H1 (cell line): ENCODE data around the gene EXT2. TPM values are rescaled to one million over a fixed set of nuclear protein-coding genes. Genes with fewer than 3 reads are reported as not detected.

Experiments
- CTCF ChIA-PET: fragments of 300-600 bp; sonication (Branson Sonifier 250); formaldehyde crosslinking; loops from one replicate; lab custom pipeline; 2021; ENCODE audit not compliant: partially characterized antibody; lab: Charles Lee
- POLR2A ChIA-PET: fragments of 300-600 bp; sonication (Branson Sonifier 250); formaldehyde crosslinking; loops from one replicate; lab custom pipeline; 2021; ENCODE audit warnings: inconsistent platforms; ENCODE audit not compliant: partially characterized antibody; lab: Charles Lee
- DNase-seq, 2 experiments: peaks; one replicate each; pipeline versions ENCODE4 v3.0.0 to v3.0.0-alpha.2; 2010 to 2022; ENCODE audit warnings: low spot score in 2 of 2, low read depth in 1 of 2, mixed read lengths in 1 of 2
- FAIRE-seq: peaks from 2 replicates; lab custom pipeline; 2011; peaks lifted over from hg19 to GRCh38; lab: Jason Lieb, UNC
- H2AFZ ChIP-seq: 2 replicates; pipeline ENCODE4 v1.8.1; 2012; ENCODE audit warnings: low read length, inconsistent platforms
- H2AK5ac ChIP-seq: 2 replicates; pipeline ENCODE4 v1.6.1; 2013; ENCODE audit warnings: low read depth, low read length
- H2BK120ac ChIP-seq: replicated peaks from 2 replicates; pipeline ENCODE3; 2013; ENCODE audit warnings: low read depth, low read length, inconsistent platforms
- H2BK12ac ChIP-seq: 2 replicates; pipeline ENCODE4 v1.6.1; 2013; ENCODE audit warnings: low read depth, low read length
- H2BK15ac ChIP-seq: 2 replicates; pipeline ENCODE4 v1.6.1; 2013; ENCODE audit warnings: low read length
- H2BK20ac ChIP-seq: 2 replicates; pipeline ENCODE4 v1.6.1; 2013; ENCODE audit warnings: low read length
- H2BK5ac ChIP-seq: 2 replicates; pipeline ENCODE4 v1.6.1; 2013; ENCODE audit warnings: low read depth, low read length
- H3K14ac ChIP-seq: 2 replicates; pipeline ENCODE4 v1.6.1; 2013; ENCODE audit warnings: inconsistent platforms; ENCODE audit not compliant: insufficient read length
- H3K18ac ChIP-seq: 2 replicates; pipeline ENCODE4 v1.6.1; 2013; ENCODE audit warnings: low read length; ENCODE audit errors: extremely low read depth
- H3K23ac ChIP-seq: 2 replicates; pipeline ENCODE4 v1.6.1; 2013; ENCODE audit warnings: inconsistent platforms; ENCODE audit not compliant: insufficient read length
- H3K23me2 ChIP-seq: 2 replicates; pipeline ENCODE4 v1.6.1; 2013; ENCODE audit warnings: low read depth, low read length
- H3K27ac ChIP-seq: 2 replicates; pipeline ENCODE4 v1.6.1; 2011; ENCODE audit warnings: low read depth, low read length, inconsistent platforms
- H3K27me3 ChIP-seq, 4 experiments: replicated peaks in 1 of 4; 1 replicate in 1 of 4; 2 replicates in 3 of 4; pipeline versions ENCODE4 v1.6.1 to v1.8.1; 2011 to 2013; ENCODE audit warnings: low read length in 3 of 4, mild to moderate bottlenecking in 3 of 4, inconsistent platforms in 2 of 4, mixed read lengths in 2 of 4, moderate library complexity in 1 of 4; ENCODE audit not compliant: control insufficient read depth in 3 of 4, insufficient read depth in 3 of 4; ENCODE audit errors: extremely low read depth in 1 of 4
- H3K36me3 ChIP-seq, 4 experiments: 2 replicates each; pipeline versions ENCODE4 v1.6.1 to v1.8.1; 2011 to 2013; ENCODE audit warnings: mild to moderate bottlenecking in 4 of 4, low read length in 3 of 4, moderate library complexity in 2 of 4, control low read depth in 1 of 4, inconsistent platforms in 1 of 4; ENCODE audit not compliant: insufficient read depth in 4 of 4, control insufficient read depth in 2 of 4
- H3K4ac ChIP-seq: replicated peaks from 2 replicates; pipeline ENCODE3; 2013; ENCODE audit warnings: low read length, low read depth, mixed read lengths, inconsistent platforms; ENCODE audit not compliant: insufficient read length
- H3K4me1 ChIP-seq, 4 experiments: replicated peaks in 1 of 4; 1 replicate in 1 of 4; 2 replicates in 3 of 4; pipeline versions ENCODE4 v1.6.1 to v1.8.1; 2011 to 2013; ENCODE audit warnings: low read length in 3 of 4, inconsistent platforms in 2 of 4, mixed read lengths in 1 of 4; ENCODE audit not compliant: insufficient read depth in 4 of 4, control insufficient read depth in 3 of 4
- H3K4me2 ChIP-seq, 2 experiments: 2 replicates each; pipeline versions ENCODE4 v1.6.1 to v1.8.1; 2011 to 2013; ENCODE audit warnings: low read depth in 2 of 2, low read length in 2 of 2, control low read depth in 1 of 2, inconsistent platforms in 1 of 2, mild to moderate bottlenecking in 1 of 2; ENCODE audit not compliant: insufficient read depth in 1 of 2
- H3K4me3 ChIP-seq, 4 experiments: fragments of 200-600, 300-600 bp in 1 of 4; sonication (generic), shearing (Covaris generic), sonication (Bioruptor Twin) in 1 of 4; 2 replicates each; pipeline versions ENCODE4 v1.5.1 to v1.8.1; 2011 to 2016; ENCODE audit warnings: low read length in 4 of 4, low read depth in 3 of 4, control low read depth in 2 of 4, inconsistent platforms in 2 of 4, mild to moderate bottlenecking in 2 of 4, mixed read lengths in 1 of 4, moderate library complexity in 1 of 4; ENCODE audit not compliant: insufficient read depth in 2 of 4; ENCODE audit errors: extremely low read depth in 1 of 4
- H3K56ac ChIP-seq: replicated peaks from 2 replicates; pipeline ENCODE3; 2013; ENCODE audit warnings: low read depth, mild to moderate bottlenecking, mixed read lengths, low read length, inconsistent platforms; ENCODE audit not compliant: insufficient read length
- H3K79me1 ChIP-seq: 2 replicates; pipeline ENCODE4 v1.6.1; 2013; ENCODE audit warnings: low read depth, low read length, control low read depth
- H3K79me2 ChIP-seq, 2 experiments: 2 replicates each; pipeline versions ENCODE4 v1.6.1 to v1.8.1; 2012 to 2013; ENCODE audit warnings: low read length in 2 of 2, mild to moderate bottlenecking in 2 of 2, inconsistent platforms in 1 of 2; ENCODE audit not compliant: insufficient read depth in 2 of 2, control insufficient read depth in 1 of 2
- H3K9ac ChIP-seq, 4 experiments: replicated peaks in 1 of 4; 1 replicate in 1 of 4; 2 replicates in 3 of 4; pipeline versions ENCODE4 v1.6.1 to v1.8.1; 2011 to 2013; ENCODE audit warnings: low read depth in 3 of 4, low read length in 3 of 4, control low read depth in 2 of 4, mild to moderate bottlenecking in 2 of 4, moderate library complexity in 2 of 4, inconsistent platforms in 1 of 4; ENCODE audit errors: extremely low read depth in 1 of 4
- H3K9me3 ChIP-seq, 2 experiments: 2 replicates each; pipeline versions ENCODE4 v1.6.1 to v1.8.1; 2012 to 2013; ENCODE audit warnings: mild to moderate bottlenecking in 2 of 2, moderate library complexity in 2 of 2, control low read depth in 1 of 2, inconsistent platforms in 1 of 2, low read depth in 1 of 2, low read length in 1 of 2, mixed read lengths in 1 of 2; ENCODE audit not compliant: insufficient read depth in 2 of 2
- H4K20me1 ChIP-seq, 2 experiments: replicated peaks in 1 of 2; 2 replicates each; pipeline versions ENCODE3 to v1.8.1; 2011 to 2013; ENCODE audit warnings: inconsistent platforms in 2 of 2, low read length in 2 of 2, mild to moderate bottlenecking in 1 of 2; ENCODE audit not compliant: insufficient read depth in 2 of 2, control insufficient read depth in 1 of 2
- H4K5ac ChIP-seq: 2 replicates; pipeline ENCODE4 v1.6.1; 2013; ENCODE audit warnings: low read length, low read depth, mixed read lengths, inconsistent platforms; ENCODE audit not compliant: insufficient read length
- H4K8ac ChIP-seq: 2 replicates; pipeline ENCODE4 v1.8.0; 2013; ENCODE audit warnings: mild to moderate bottlenecking, moderate library complexity, low read length, inconsistent platforms; ENCODE audit not compliant: insufficient read depth; ENCODE audit errors: extremely low read depth
- H4K91ac ChIP-seq: replicated peaks from 2 replicates; pipeline ENCODE3; 2013; ENCODE audit warnings: low read length, mixed read lengths, inconsistent platforms; ENCODE audit not compliant: insufficient read length
- CTCF ChIP-seq, 3 experiments: IDR thresholded peaks; 1 replicate in 2 of 3; 2 replicates in 1 of 3; pipeline versions ENCODE4 v1.5.1 to v1.6.1; 2011; ENCODE audit warnings: low read length in 3 of 3, mild to moderate bottlenecking in 3 of 3, inconsistent platforms in 2 of 3, low read depth in 1 of 3, moderate library complexity in 1 of 3; ENCODE audit not compliant: insufficient read depth in 1 of 3; ENCODE audit errors: control extremely low read depth in 1 of 3
- NRF1 ChIP-seq: IDR thresholded peaks from 2 replicates; pipeline ENCODE4 v1.6.1; 2011; ENCODE audit warnings: mild to moderate bottlenecking, low read depth, low read length, improper control_type of control experiment
- WGBS, 2 experiments: shearing (Covaris generic) in 1 of 2; methylation state at CpG; one replicate each; pipeline versions ENCODE4 v1.1.6 to v1.1.7; 2013 to 2015; ENCODE audit warnings: low lambda C conversion rate in 2 of 2, mixed read lengths in 2 of 2, inconsistent platforms in 1 of 2, low coverage in 1 of 2, missing lambda C conversion rate in 1 of 2; ENCODE audit not compliant: insufficient replicate concordance in 2 of 2, insufficient coverage in 1 of 2, insufficient read length in 1 of 2; ENCODE audit errors: extremely low coverage in 1 of 2, missing lambda C conversion rate in 1 of 2; 5-methylcytosine and 5-hydroxymethylcytosine counted together
- polyA plus RNA-seq, 7 experiments: library from polyadenylated mRNA; depleted of rRNA in 3 of 7; stranded (reverse) in 5 of 7; unstranded in 2 of 7; fragments of >200 nt in 5 of 7; fragments of 200-250 nt in 2 of 7; gene quantifications; 1 replicate in 5 of 7; 2 replicates in 1 of 7; 4 replicates in 1 of 7; pipeline versions ENCODE4 v1.2.1 to v1.2.3, GENCODE V29; 2011 to 2013; ENCODE audit warnings: missing spikeins in 2 of 7, mixed read lengths in 2 of 7
- total RNA-seq: library from RNA; stranded (reverse); fragmentation: NEBNext Ultra II Directional; extraction: Animal tissue kit (Norgen Biotek cat#: 25700); gene quantifications from 2 replicates; pipeline ENCODE4 v1.2.1, GENCODE V29; 2021

The EXT2 gene
- total and polyA plus RNA-seq, 2 of the 8 experiments (the other 6 are each of a cell fraction or from before 2014, with no cell fraction given) = 29.8 to 42.8 TPM

GRCh38 chr11:44138286-44138685, 42.8 kb downstream of the EXT2 start:
- Histone ChIP-seq H3K4me3 (no peak overlapping the region), H3K4me2 (no peak overlapping the region)
- FAIRE-seq = no peak

More at GRCh38 chr11:44138286-44138685, 42.8 kb downstream of the EXT2 start:
- DNase-seq = no peak
- no peaks in the 10 kb centered on the region for H3K36me3 ChIP-seq
- no peaks in the 10 kb centered on the region for H3K23me2 ChIP-seq
- no peaks in the 10 kb centered on the region for H3K27me3 ChIP-seq
- no peak for TF ChIP-seq NRF1
- TF ChIP-seq CTCF (IDR thresholded peaks at IDR 0.05; ENCODE audit: control extremely low read depth in 1 of 3, insufficient read depth in 1 of 3, low read depth in 1 of 3, low read length in 3 of 3) = no peak
- no peaks in the 10 kb centered on the region for H3K9me3 ChIP-seq
- H3K79me1 ChIP-seq = no peaks in the 10 kb centered on the region
- H3K23ac ChIP-seq = no peak overlapping the region
- H4K20me1 ChIP-seq = no peaks in the 10 kb centered on the region
- no peak overlapping the region for H2AK5ac ChIP-seq
- H2BK20ac ChIP-seq = no peak overlapping the region
- POLR2A ChIA-PET = no interaction called here
- no peak overlapping the region for H3K27ac ChIP-seq
- no peak overlapping the region for H3K14ac ChIP-seq
- no peak overlapping the region for H2BK120ac ChIP-seq
- CTCF ChIA-PET = interaction anchor here (0.6 to 1.5 kb wide), 9 partner anchors 41 to 170 kb away, joined by 3 to 5 read pairs (median 3); no protein-coding TSS in a partner anchor
- no peaks in the 10 kb centered on the region for H3K79me2 ChIP-seq
- H2BK15ac ChIP-seq = no peak overlapping the region
- H2AFZ ChIP-seq = no peak overlapping the region
- H3K56ac ChIP-seq = no peak overlapping the region
- no peak overlapping the region for H3K18ac ChIP-seq
- H3K4ac ChIP-seq = no peak overlapping the region
- 76% methylated on average over 2 of the region's 2 CpGs; no CpG with 5 or more reads in 1 of the 2 experiments for WGBS, 2 experiments
- H4K8ac ChIP-seq = no peak overlapping the region
- H2BK5ac ChIP-seq = no peak overlapping the region
- no peaks in the 10 kb centered on the region for H3K4me1 ChIP-seq
- no peak overlapping the region for H4K91ac ChIP-seq
- H4K5ac ChIP-seq = no peak overlapping the region
- H3K9ac ChIP-seq = no peak overlapping the region
- H2BK12ac ChIP-seq = no peak overlapping the region
